ENCODE measurements around the gene APLP2.

The APLP2 gene

GRCh38 chr11:130092661-130093060 lies 23.0 kb downstream of the APLP2 start:
- Histone ChIP-seq H3K9me3 (no peaks in the 10 kb centered on the region), H3K4me1 (ENCODE audit: control insufficient read depth in 1 of 2, insufficient read depth in 1 of 2, low read depth in 1 of 2, low read length in 1 of 2) (peaks cover 21 to 23% of the 10 kb centered on the region in 2 experiments), H3K27ac (peak overlapping the region; percentile 42), H3K27me3 (no peaks in the 10 kb centered on the region), H3K4me3 (ENCODE audit: low read depth in 1 of 2, low read length in 1 of 2) (no peak overlapping the region), H3K36me3 (no peaks in the 10 kb centered on the region)
- TF ChIP-seq CTCF (IDR thresholded peaks at IDR 0.05): no peak

- TF ChIP-seq CTCF (IDR thresholded peaks at IDR 0.05): no peak
- Histone ChIP-seq H3K27ac (peak overlapping the region; percentile 82), H3K27me3 (no peaks in the 10 kb centered on the region), H3K4me3 (ENCODE audit: low read depth in 1 of 2, low read length in 1 of 2) (peak overlapping the region; percentile 11 to 45), H3K36me3 (no peaks in the 10 kb centered on the region), H3K4me1 (ENCODE audit: control insufficient read depth in 1 of 2, insufficient read depth in 1 of 2, low read depth in 1 of 2, low read length in 1 of 2) (peaks cover 21 to 30% of the 10 kb centered on the region in 2 experiments), H3K9me3 (no peaks in the 10 kb centered on the region)
These were observed 24.9 kb downstream of the APLP2 start for GRCh38 chr11:130094614-130095013.

- no peaks in the 10 kb centered on the region for H3K27me3 ChIP-seq
- H3K9me3 ChIP-seq: no peaks in the 10 kb centered on the region
- peak overlapping the region; percentile 11 to 45 for H3K4me3 ChIP-seq (ENCODE audit: low read depth in 1 of 2, low read length in 1 of 2)
- H3K4me1 ChIP-seq (ENCODE audit: control insufficient read depth in 1 of 2, insufficient read depth in 1 of 2, low read depth in 1 of 2, low read length in 1 of 2): peaks cover 21 to 33% of the 10 kb centered on the region in 2 experiments
- peak overlapping the region; percentile 82 for H3K27ac ChIP-seq
- TF ChIP-seq CTCF (IDR thresholded peaks at IDR 0.05): no peak
- H3K36me3 ChIP-seq: no peaks in the 10 kb centered on the region
These were observed 25.6 kb downstream of the APLP2 start for GRCh38 chr11:130095326-130095725.

GRCh38 chr11:130096042-130096441 lies 26.3 kb downstream of the APLP2 start:
- H3K27me3 ChIP-seq: no peaks in the 10 kb centered on the region
- no peaks in the 10 kb centered on the region for H3K36me3 ChIP-seq
- H3K9me3 ChIP-seq: no peaks in the 10 kb centered on the region
- no peak for TF ChIP-seq CTCF (IDR thresholded peaks at IDR 0.05)
- peaks cover 21 to 33% of the 10 kb centered on the region in 2 experiments for H3K4me1 ChIP-seq (ENCODE audit: control insufficient read depth in 1 of 2, insufficient read depth in 1 of 2, low read depth in 1 of 2, low read length in 1 of 2)
- H3K4me3 ChIP-seq (ENCODE audit: low read depth in 1 of 2, low read length in 1 of 2): no peak overlapping the region
- H3K27ac ChIP-seq: peak overlapping the region; percentile 82

GRCh38 chr11:130096823-130097222 lies 27.1 kb downstream of the APLP2 start:
- H3K27me3 ChIP-seq: no peaks in the 10 kb centered on the region
- no peak for TF ChIP-seq CTCF (IDR thresholded peaks at IDR 0.05)
- peaks cover 27 to 37% of the 10 kb centered on the region in 2 experiments for H3K4me1 ChIP-seq (ENCODE audit: control insufficient read depth in 1 of 2, insufficient read depth in 1 of 2, low read depth in 1 of 2, low read length in 1 of 2)
- no peaks in the 10 kb centered on the region for H3K36me3 ChIP-seq
- H3K4me3 ChIP-seq (ENCODE audit: low read depth in 1 of 2, low read length in 1 of 2): no peak overlapping the region
- H3K27ac ChIP-seq: no peak overlapping the region
- no peaks in the 10 kb centered on the region for H3K9me3 ChIP-seq

- TF ChIP-seq CTCF (IDR thresholded peaks at IDR 0.05): no peak
- Histone ChIP-seq H3K4me3 (ENCODE audit: low read depth in 1 of 2, low read length in 1 of 2) (no peak overlapping the region), H3K27me3 (no peaks in the 10 kb centered on the region), H3K27ac (no peak overlapping the region), H3K9me3 (no peaks in the 10 kb centered on the region), H3K4me1 (ENCODE audit: control insufficient read depth in 1 of 2, insufficient read depth in 1 of 2, low read depth in 1 of 2, low read length in 1 of 2) (peaks cover 27 to 37% of the 10 kb centered on the region in 2 experiments), H3K36me3 (no peaks in the 10 kb centered on the region)
These were observed 27.6 kb downstream of the APLP2 start for GRCh38 chr11:130097285-130097684.

Measured in neutrophil (primary cell).